Measurements from ENCODE around the gene CACNA2D3.

DNA sequence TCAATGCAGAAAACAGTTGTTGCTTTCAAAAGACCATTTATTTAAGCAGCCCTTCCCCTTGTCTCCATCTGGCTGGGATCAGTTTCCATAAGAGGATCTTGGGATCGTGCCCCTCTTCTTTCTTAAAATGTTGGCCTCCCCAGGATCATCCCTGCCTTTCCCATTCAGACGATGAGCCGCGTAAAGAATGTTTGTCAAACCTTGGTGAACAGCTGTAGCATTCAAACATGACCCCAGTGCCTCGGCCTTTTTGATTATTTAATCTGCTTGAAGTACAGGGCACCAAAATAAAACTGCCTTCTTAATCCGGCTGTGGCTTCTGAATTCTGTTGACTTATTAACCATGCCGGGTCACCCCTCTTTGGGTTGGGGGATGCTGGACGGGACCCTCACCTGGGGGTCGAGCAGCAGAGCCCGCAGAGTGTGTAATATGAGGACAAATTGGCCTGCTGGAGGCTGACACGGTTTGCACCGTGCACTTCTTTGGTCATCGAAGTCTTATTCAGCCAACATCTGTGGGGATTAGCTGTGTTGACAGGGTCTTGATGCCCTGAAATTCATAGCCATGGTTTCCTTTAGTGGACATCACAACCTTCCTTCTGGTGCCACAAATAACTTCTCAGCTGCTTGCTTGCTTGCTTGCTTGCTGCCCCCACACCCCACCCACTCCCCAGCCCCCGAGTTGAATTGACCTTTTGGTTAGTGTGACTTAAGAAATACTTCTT lies 805.9 kb downstream of the CACNA2D3 start, which contains the start of gene LRTM1:
- TF ChIP-seq EZH2 (IDR thresholded peaks at IDR 0.05): no peak
- TF ChIP-seq POLR2AphosphoS5 (IDR thresholded peaks at IDR 0.05; ENCODE audit: borderline replicate concordance, low read depth, low read length): no peak
